GM12865 (cell line): Measurements from ENCODE around the gene DNER.
A peak's percentile ranks its signal among the peaks of the same experiment; 100 is the strongest.
"Not testable (repeated sequence)": the region's sequence is repeated elsewhere in the genome, so short reads cannot be mapped to it uniquely, and the experiment has no call there.

Experiments used
- DNase-seq: peaks from one replicate; pipeline ENCODE4 v3.0.0; 2010; ENCODE audit warnings: low read depth
- H3K4me3 ChIP-seq: 2 replicates; pipeline ENCODE4 v1.5.1; 2011; ENCODE audit warnings: mild to moderate bottlenecking, low read depth, low read length, control low read depth
- CTCF ChIP-seq: IDR thresholded peaks from 2 replicates; pipeline ENCODE4 v1.5.1; 2011; ENCODE audit warnings: low read length, control low read depth, low read depth, inconsistent platforms; ENCODE audit not compliant: insufficient read depth; ENCODE audit errors: missing control alignments

DNER gene

DNA sequence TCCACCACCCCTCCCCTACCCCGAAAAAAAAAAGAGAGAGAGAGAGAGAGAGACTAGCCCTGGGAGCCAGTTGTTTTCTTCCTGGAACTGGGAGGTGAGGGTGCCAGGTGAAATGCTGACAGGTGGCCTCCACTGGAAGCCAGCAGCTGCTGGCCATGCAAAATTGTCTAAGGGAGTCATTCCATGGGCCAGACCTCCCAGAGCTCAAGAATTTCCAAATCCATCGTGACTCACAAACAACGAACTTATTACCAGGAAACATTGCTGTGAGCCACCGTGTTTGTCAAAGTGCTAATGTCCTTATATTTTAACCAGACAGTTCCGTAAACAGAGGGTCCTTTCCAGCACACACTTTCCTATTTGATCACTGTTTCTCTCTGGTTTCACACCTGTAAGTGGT lies 374.7 kb downstream of the DNER start:
- DNase-seq: no peak
- TF ChIP-seq CTCF: no peak
- H3K4me3 ChIP-seq: no peak overlapping the region

DNA sequence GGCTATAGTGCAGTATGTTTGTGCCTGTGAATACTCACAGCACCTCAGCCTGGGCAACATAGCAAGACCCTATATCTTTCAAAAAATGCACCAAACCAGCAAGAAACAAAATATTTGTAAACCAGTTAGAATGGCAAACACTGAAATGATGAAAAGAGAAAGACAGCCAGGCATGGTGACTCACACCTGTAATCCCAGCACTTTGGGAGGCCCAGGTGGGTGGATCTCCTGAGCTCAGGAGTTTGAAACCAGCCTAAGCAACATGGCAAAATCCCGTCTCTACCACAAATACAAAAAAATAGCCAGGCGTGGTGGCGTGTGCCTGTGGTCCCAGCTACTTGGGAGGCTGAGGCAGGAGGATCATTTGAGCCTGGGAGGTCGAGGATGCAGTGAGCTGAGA lies 375.2 kb downstream of the DNER start:
- DNase-seq, H3K4me3 ChIP-seq: not testable (repeated sequence)

GRCh38 chr2:229335877-229336346 lies 378.4 kb downstream of the DNER start:
- no peak overlapping the region for H3K4me3 ChIP-seq
- TF ChIP-seq CTCF: no peak
- DNase-seq: no peak

DNA sequence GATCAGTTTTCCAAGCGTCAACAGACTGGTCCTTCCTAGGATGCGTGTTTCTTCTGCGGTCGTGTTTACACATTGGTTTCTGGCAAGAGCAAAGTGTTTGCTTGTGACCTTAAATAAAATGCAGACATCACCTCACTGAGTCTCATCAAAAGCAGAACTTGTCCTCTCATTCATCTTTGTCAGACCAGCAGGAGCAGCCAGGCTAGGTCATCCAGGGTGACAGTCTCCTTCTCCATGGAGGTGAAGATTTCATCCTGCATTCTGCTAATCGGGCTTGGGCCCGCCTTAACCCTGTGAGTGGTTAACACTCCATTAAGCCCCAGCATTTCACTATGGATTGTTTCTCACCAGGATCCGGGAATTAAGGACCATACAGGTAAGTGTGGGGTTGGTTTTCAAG lies 379.0 kb downstream of the DNER start:
- no peak for DNase-seq
- no peak overlapping the region for H3K4me3 ChIP-seq
- TF ChIP-seq CTCF: no peak

DNA sequence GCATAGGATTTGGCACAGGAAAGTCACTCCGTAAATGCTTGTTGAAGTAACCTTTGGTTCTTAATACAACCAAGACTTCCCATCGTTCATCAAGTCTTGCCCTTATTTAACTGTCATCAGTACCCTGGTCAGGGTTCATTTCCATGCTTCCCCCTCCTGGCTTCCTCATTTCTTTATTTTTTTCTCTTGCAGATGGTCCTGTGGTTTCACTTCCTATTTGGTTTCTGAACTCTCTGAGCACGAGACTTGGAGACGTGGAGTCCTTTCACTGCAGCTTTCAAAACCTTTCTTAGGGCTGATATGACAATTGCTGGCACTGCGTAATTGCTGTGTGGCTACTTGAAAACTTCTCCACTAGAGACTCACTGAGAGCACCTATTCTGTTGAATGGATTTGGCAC lies 383.4 kb downstream of the DNER start:
- TF ChIP-seq CTCF: no peak
- H3K4me3 ChIP-seq: no peak overlapping the region
- peak; percentile 11 for DNase-seq

DNA sequence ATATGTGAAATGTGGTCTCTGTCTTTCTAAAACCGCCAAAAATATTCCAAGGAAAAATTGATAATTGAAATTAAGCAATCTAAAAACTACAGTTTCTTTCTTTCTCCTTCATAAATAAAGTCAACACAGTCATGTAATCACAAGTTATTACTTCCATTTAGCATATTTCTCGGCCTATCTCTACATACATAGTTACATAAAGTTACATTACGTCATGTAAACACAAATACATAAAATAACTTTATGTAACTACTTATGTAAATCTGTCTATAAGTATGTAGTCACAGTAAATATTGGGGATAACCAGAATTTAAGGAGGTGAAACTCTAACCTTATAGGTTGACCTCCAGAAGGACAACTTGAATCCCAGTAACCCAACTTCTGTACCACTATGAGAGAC lies 394.8 kb downstream of the DNER start:
- DNase-seq: no peak
- no peak for TF ChIP-seq CTCF

DNA sequence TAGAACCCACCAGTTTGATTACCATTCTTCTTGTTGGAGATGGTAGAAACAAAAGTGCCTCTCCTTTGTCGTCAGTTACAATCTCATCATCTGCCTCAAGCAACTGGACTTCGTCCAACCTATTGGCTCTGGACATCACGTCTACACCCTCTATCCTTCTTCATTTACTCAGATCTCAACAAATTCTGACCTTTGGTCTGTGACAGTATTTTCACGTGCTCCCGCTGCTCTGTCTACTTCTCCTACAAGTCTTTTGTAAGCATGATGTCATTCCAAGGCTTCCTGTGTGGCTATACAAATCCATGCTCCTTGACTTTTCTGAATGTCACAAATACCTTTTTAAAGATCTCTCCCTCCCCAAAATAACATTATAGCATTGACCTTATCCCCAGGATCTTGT lies 400.2 kb downstream of the DNER start:
- no peak for TF ChIP-seq CTCF
- no peak for DNase-seq
- H3K4me3 ChIP-seq: no peak overlapping the region

More for the DNA sequence above, 394.8 kb downstream of the DNER start:
- H3K4me3 ChIP-seq: no peak overlapping the region
